ENCODE data around the gene KLF12.

- TF ChIP-seq POLR2A (IDR thresholded peaks at IDR 0.05; ENCODE audit: low read depth, low read length) (no peak), TAF1 (IDR thresholded peaks at IDR 0.05; ENCODE audit: borderline replicate concordance, low read depth, low read length) (no peak)
Observed at GRCh38 chr13:74117207-74117705, 16.9 kb downstream of the KLF12 start.
